ENCODE data around the gene SERPINA9. TPM values are rescaled to one million over a fixed set of nuclear protein-coding genes. Genes with fewer than 3 reads are reported as not detected.

Gene SERPINA9
- polyA plus RNA-seq (2013, experiment 1 of 2), result not detected
- not detected for polyA plus RNA-seq (2013, experiment 2 of 2)

GRCh38 chr14:94476023-94476422 lies at the start of gene SERPINA9:
SERPINA9 (minus strand) TSS chr14:94476197; CDS start chr14:94469840, 6,357 bp downstream.
- no peak for DNase-seq
- H2AFZ ChIP-seq (ENCODE audit: low read depth, low read length), result no peak within 1 kb of the TSS
- H3K27me3 ChIP-seq (ENCODE audit: control insufficient read depth in 1 of 2, insufficient read depth in 1 of 2, low read length in 2 of 2), result peaks cover 0 to 36% of the 10 kb centered on the region in 2 experiments
- H2BK5ac ChIP-seq (ENCODE audit: low read depth, low read length, poor library complexity, severe bottlenecking), result peak within 1 kb of the TSS; percentile 35
- no peak within 1 kb of the TSS for H3K9ac ChIP-seq (ENCODE audit: low read length)
- H3K79me1 ChIP-seq (replicated peaks; ENCODE audit: low read length, poor library complexity, severe bottlenecking), result no peaks in the 10 kb centered on the region
- no peak within 1 kb of the TSS for H2AK5ac ChIP-seq (ENCODE audit: low read length, severe bottlenecking)
- H2BK12ac ChIP-seq (ENCODE audit: low read length in 2 of 2), result no peak within 1 kb of the TSS
- no peak within 1 kb of the TSS for H2BK120ac ChIP-seq (ENCODE audit: low read depth, low read length)
- no peak within 1 kb of the TSS for H3K4me2 ChIP-seq (ENCODE audit: low read length, poor library complexity, severe bottlenecking)
- peak within 1 kb of the TSS; percentile 73 for H3K27ac ChIP-seq (ENCODE audit: low read length, poor library complexity, severe bottlenecking)
- 77% methylated on average over 1 of the region's 2 CpGs for WGBS
- H3K18ac ChIP-seq (ENCODE audit: low read depth in 1 of 2, low read length in 2 of 2), result no peak within 1 kb of the TSS
- no peaks in the 10 kb centered on the region for H3K36me3 ChIP-seq (ENCODE audit: control insufficient read depth in 1 of 2, insufficient read depth in 2 of 2, low read depth in 1 of 2, low read length in 2 of 2)
- no peak within 1 kb of the TSS for H3K14ac ChIP-seq (ENCODE audit: low read length in 2 of 2)
- H3K23ac ChIP-seq (ENCODE audit: low read length in 2 of 2), result no peak within 1 kb of the TSS
- peaks cover 30% of the 10 kb centered on the region for H3K9me3 ChIP-seq (ENCODE audit: control insufficient read depth, low read length)
- no peak within 1 kb of the TSS for H2BK15ac ChIP-seq (ENCODE audit: low read depth, poor library complexity, severe bottlenecking)
- no peak within 1 kb of the TSS for H3K4me3 ChIP-seq (ENCODE audit: insufficient read depth in 1 of 2, low read depth in 1 of 2, low read length in 2 of 2)
- no peak within 1 kb of the TSS for H4K8ac ChIP-seq (ENCODE audit: low read length)
- H3K4me1 ChIP-seq (ENCODE audit: control insufficient read depth, insufficient read depth, low read depth, low read length), result peaks cover 17% of the 10 kb centered on the region
- no peak within 1 kb of the TSS for H3K4ac ChIP-seq (ENCODE audit: low read depth in 1 of 2, low read length in 2 of 2)
- no peak within 1 kb of the TSS for H4K91ac ChIP-seq (ENCODE audit: low read length)

GRCh38 chr14:94524093-94524492 lies 48.1 kb upstream of the SERPINA9 start:
- no peak for DNase-seq
- no peak overlapping the region for H3K4me2 ChIP-seq (ENCODE audit: low read length, poor library complexity, severe bottlenecking)
- no peak overlapping the region for H4K8ac ChIP-seq (ENCODE audit: low read length)
- H3K4me1 ChIP-seq (ENCODE audit: control insufficient read depth, insufficient read depth, low read depth, low read length), result no peaks in the 10 kb centered on the region
- H3K14ac ChIP-seq (ENCODE audit: low read length in 2 of 2), result no peak overlapping the region
- H2BK12ac ChIP-seq (ENCODE audit: low read length in 2 of 2), result no peak overlapping the region
- H2AK5ac ChIP-seq (ENCODE audit: low read length, severe bottlenecking), result no peak overlapping the region
- H2BK15ac ChIP-seq (ENCODE audit: low read depth, poor library complexity, severe bottlenecking), result no peak overlapping the region
- no peak overlapping the region for H3K9ac ChIP-seq (ENCODE audit: low read length)
- H3K4me3 ChIP-seq (ENCODE audit: insufficient read depth in 1 of 2, low read depth in 1 of 2, low read length in 2 of 2), result no peak overlapping the region
- no peak overlapping the region for H2AFZ ChIP-seq (ENCODE audit: low read depth, low read length)
- H3K9me3 ChIP-seq (ENCODE audit: control insufficient read depth, low read length), result peaks cover 8% of the 10 kb centered on the region
- H3K23ac ChIP-seq (ENCODE audit: low read length in 2 of 2), result no peak overlapping the region
- no peak overlapping the region for H4K91ac ChIP-seq (ENCODE audit: low read length)
- H2BK120ac ChIP-seq (ENCODE audit: low read depth, low read length), result no peak overlapping the region
- H2BK5ac ChIP-seq (ENCODE audit: low read depth, low read length, poor library complexity, severe bottlenecking), result no peak overlapping the region
- H3K79me1 ChIP-seq (replicated peaks; ENCODE audit: low read length, poor library complexity, severe bottlenecking), result no peaks in the 10 kb centered on the region
- no peak overlapping the region for H3K27ac ChIP-seq (ENCODE audit: low read length, poor library complexity, severe bottlenecking)
- no peaks in the 10 kb centered on the region for H3K36me3 ChIP-seq (ENCODE audit: control insufficient read depth in 1 of 2, insufficient read depth in 2 of 2, low read depth in 1 of 2, low read length in 2 of 2)
- peaks cover 4 to 31% of the 10 kb centered on the region in 2 experiments for H3K27me3 ChIP-seq (ENCODE audit: control insufficient read depth in 1 of 2, insufficient read depth in 1 of 2, low read length in 2 of 2)
- H3K18ac ChIP-seq (ENCODE audit: low read depth in 1 of 2, low read length in 2 of 2), result no peak overlapping the region
- H3K4ac ChIP-seq (ENCODE audit: low read depth in 1 of 2, low read length in 2 of 2), result no peak overlapping the region
- 37% methylated on average over 3 of the region's 3 CpGs for WGBS

- Histone ChIP-seq H2BK5ac (ENCODE audit: low read depth, low read length, poor library complexity, severe bottlenecking) (no peak overlapping the region), H3K18ac (ENCODE audit: low read depth in 1 of 2, low read length in 2 of 2) (no peak overlapping the region), H4K91ac (ENCODE audit: low read length) (no peak overlapping the region), H3K14ac (ENCODE audit: low read length in 2 of 2) (no peak overlapping the region), H3K27me3 (ENCODE audit: control insufficient read depth in 1 of 2, insufficient read depth in 1 of 2, low read length in 2 of 2) (peaks cover 4 to 36% of the 10 kb centered on the region in 2 experiments), H3K4me1 (ENCODE audit: control insufficient read depth, insufficient read depth, low read depth, low read length) (no peaks in the 10 kb centered on the region), H3K36me3 (ENCODE audit: control insufficient read depth in 1 of 2, insufficient read depth in 2 of 2, low read depth in 1 of 2, low read length in 2 of 2) (no peaks in the 10 kb centered on the region), H3K27ac (ENCODE audit: low read length, poor library complexity, severe bottlenecking) (no peak overlapping the region), H3K4me2 (ENCODE audit: low read length, poor library complexity, severe bottlenecking) (no peak overlapping the region), H3K9me3 (ENCODE audit: control insufficient read depth, low read length) (peaks cover 8% of the 10 kb centered on the region), H3K4me3 (ENCODE audit: insufficient read depth in 1 of 2, low read depth in 1 of 2, low read length in 2 of 2) (no peak overlapping the region), H3K9ac (ENCODE audit: low read length) (no peak overlapping the region), H2AK5ac (ENCODE audit: low read length, severe bottlenecking) (no peak overlapping the region), H3K4ac (ENCODE audit: low read depth in 1 of 2, low read length in 2 of 2) (no peak overlapping the region), H2BK15ac (ENCODE audit: low read depth, poor library complexity, severe bottlenecking) (no peak overlapping the region), H4K8ac (ENCODE audit: low read length) (no peak overlapping the region), H2AFZ (ENCODE audit: low read depth, low read length) (no peak overlapping the region), H2BK12ac (ENCODE audit: low read length in 2 of 2) (no peak overlapping the region), H2BK120ac (ENCODE audit: low read depth, low read length) (no peak overlapping the region), H3K79me1 (replicated peaks; ENCODE audit: low read length, poor library complexity, severe bottlenecking) (no peaks in the 10 kb centered on the region), H3K23ac (ENCODE audit: low read length in 2 of 2) (no peak overlapping the region)
- DNase-seq, result no peak
- WGBS, result 79% methylated on average over 8 of the region's 8 CpGs
These were observed 47.3 kb upstream of the SERPINA9 start for GRCh38 chr14:94523265-94523664.

- Histone ChIP-seq H3K14ac (ENCODE audit: low read length in 2 of 2) (no peak overlapping the region), H3K18ac (ENCODE audit: low read depth in 1 of 2, low read length in 2 of 2) (no peak overlapping the region), H3K9ac (ENCODE audit: low read length) (no peak overlapping the region), H3K4ac (ENCODE audit: low read depth in 1 of 2, low read length in 2 of 2) (no peak overlapping the region), H2AFZ (ENCODE audit: low read depth, low read length) (no peak overlapping the region), H4K91ac (ENCODE audit: low read length) (no peak overlapping the region), H3K27ac (ENCODE audit: low read length, poor library complexity, severe bottlenecking) (no peak overlapping the region), H3K36me3 (ENCODE audit: control insufficient read depth in 1 of 2, insufficient read depth in 2 of 2, low read depth in 1 of 2, low read length in 2 of 2) (no peaks in the 10 kb centered on the region), H3K4me3 (ENCODE audit: insufficient read depth in 1 of 2, low read depth in 1 of 2, low read length in 2 of 2) (no peak overlapping the region), H3K23ac (ENCODE audit: low read length in 2 of 2) (no peak overlapping the region), H3K4me2 (ENCODE audit: low read length, poor library complexity, severe bottlenecking) (no peak overlapping the region), H2BK12ac (ENCODE audit: low read length in 2 of 2) (no peak overlapping the region), H3K9me3 (ENCODE audit: control insufficient read depth, low read length) (peaks cover 8% of the 10 kb centered on the region), H3K27me3 (ENCODE audit: control insufficient read depth in 1 of 2, insufficient read depth in 1 of 2, low read length in 2 of 2) (peaks cover 8 to 47% of the 10 kb centered on the region in 2 experiments), H3K79me1 (replicated peaks; ENCODE audit: low read length, poor library complexity, severe bottlenecking) (no peaks in the 10 kb centered on the region), H2AK5ac (ENCODE audit: low read length, severe bottlenecking) (no peak overlapping the region), H2BK15ac (ENCODE audit: low read depth, poor library complexity, severe bottlenecking) (no peak overlapping the region), H4K8ac (ENCODE audit: low read length) (no peak overlapping the region), H3K4me1 (ENCODE audit: control insufficient read depth, insufficient read depth, low read depth, low read length) (no peaks in the 10 kb centered on the region), H2BK120ac (ENCODE audit: low read depth, low read length) (no peak overlapping the region), H2BK5ac (ENCODE audit: low read depth, low read length, poor library complexity, severe bottlenecking) (no peak overlapping the region)
- WGBS, result 74% methylated on average over 7 of the region's 7 CpGs
- DNase-seq, result no peak
These were observed 46.2 kb upstream of the SERPINA9 start for GRCh38 chr14:94522115-94522724.

Data from mesenchymal stem cell (in vitro differentiated cells and primary cell).